Endothelial cell of umbilical vein (primary cell): ENCODE data around the gene NAV2. TPM values are rescaled to one million over a fixed set of nuclear protein-coding genes. Genes with fewer than 3 reads are reported as not detected.

Experiments used
- BruUV-seq: library from RNA; stranded (reverse); fragments of 400-500 nt; replicated peaks from 2 replicates; lab custom pipeline; 2021; lab: Mats Ljungman, UMichigan
- CTCF ChIA-PET: fragments of 300-600, 350-600 bp; sonication (Branson Sonifier 250); formaldehyde crosslinking; loops from one replicate; lab custom pipeline; 2021; ENCODE audit warnings: antibody characterized with exemption, inconsistent platforms; lab: Charles Lee
- POLR2A ChIA-PET: fragments of 300-600, 350-600 bp; sonication (Branson Sonifier 250); formaldehyde crosslinking; loops from one replicate; lab custom pipeline; 2021; ENCODE audit warnings: antibody characterized with exemption, inconsistent platforms; lab: Charles Lee
- DNase-seq: peaks from one replicate; pipeline ENCODE4 v3.0.0-alpha.2; 2011; ENCODE audit warnings: low read depth, low spot score
- FAIRE-seq: peaks from 2 replicates; lab custom pipeline; 2011; peaks lifted over from hg19 to GRCh38; lab: Jason Lieb, UNC
- H2AFZ ChIP-seq: 2 replicates; pipeline ENCODE4 v1.6.0; 2012; ENCODE audit warnings: low read depth, low read length, control low read depth, inconsistent platforms
- H3K27ac ChIP-seq: 2 replicates; pipeline ENCODE4 v1.5.1; 2011; ENCODE audit warnings: low read depth, mild to moderate bottlenecking, control low read depth, low read length, moderate library complexity; ENCODE audit not compliant: insufficient read depth
- H3K27me3 ChIP-seq, 2 experiments: 2 replicates each; pipeline versions ENCODE4 v1.6.0 to v1.6.1; 2011; ENCODE audit warnings: low read length in 2 of 2, mixed read lengths in 1 of 2; ENCODE audit not compliant: control insufficient read depth in 2 of 2, insufficient read depth in 2 of 2
- H3K36me3 ChIP-seq, 2 experiments: 2 replicates in 1 of 2; 3 replicates in 1 of 2; pipeline ENCODE4 v1.5.1; 2011; ENCODE audit warnings: low read length in 2 of 2, mild to moderate bottlenecking in 1 of 2, moderate library complexity in 1 of 2; ENCODE audit not compliant: control insufficient read depth in 2 of 2, insufficient read depth in 2 of 2; ENCODE audit errors: extremely low read depth in 1 of 2
- H3K4me1 ChIP-seq: 3 replicates; pipeline ENCODE4 v1.5.1; 2011; ENCODE audit warnings: mild to moderate bottlenecking, low read length; ENCODE audit not compliant: control insufficient read depth, insufficient read depth; ENCODE audit errors: extremely low read depth
- H3K4me2 ChIP-seq: 2 replicates; pipeline ENCODE4 v1.6.1; 2011; ENCODE audit warnings: low read length, control low read depth, mixed read lengths; ENCODE audit not compliant: insufficient read depth
- H3K4me3 ChIP-seq, 3 experiments: fragments of 200-600 bp in 1 of 3; sonication (generic), shearing (Covaris generic) in 1 of 3; replicated peaks in 1 of 3; 2 replicates each; pipeline ENCODE4 v1.5.1; 2011 to 2016; ENCODE audit warnings: control low read depth in 3 of 3, low read length in 3 of 3, mild to moderate bottlenecking in 2 of 3, inconsistent platforms in 1 of 3, low read depth in 1 of 3, moderate library complexity in 1 of 3; ENCODE audit not compliant: insufficient read depth in 1 of 3
- H3K79me2 ChIP-seq: 2 replicates; pipeline ENCODE4 v1.6.0; 2012; ENCODE audit warnings: low read length, inconsistent platforms; ENCODE audit not compliant: control insufficient read depth, insufficient read depth
- H3K9ac ChIP-seq: replicated peaks from 2 replicates; pipeline ENCODE3; 2011; ENCODE audit warnings: low read length, control low read depth; ENCODE audit not compliant: insufficient read depth; ENCODE audit errors: extremely low read depth
- H3K9me1 ChIP-seq: replicated peaks from 3 replicates; pipeline ENCODE4 v1.6.0; 2011; ENCODE audit warnings: mild to moderate bottlenecking, low read length; ENCODE audit not compliant: control insufficient read depth, insufficient read depth; ENCODE audit errors: extremely low read depth
- H3K9me3 ChIP-seq: replicated peaks from 2 replicates; pipeline ENCODE4 v1.5.1; 2012; ENCODE audit warnings: low read length, inconsistent platforms; ENCODE audit not compliant: control insufficient read depth, insufficient read depth
- H4K20me1 ChIP-seq: replicated peaks from 2 replicates; pipeline ENCODE3; 2011; ENCODE audit warnings: mild to moderate bottlenecking, low read length; ENCODE audit not compliant: control insufficient read depth, insufficient read depth; ENCODE audit errors: extremely low read depth
- EZH2 ChIP-seq: IDR thresholded peaks from 2 replicates; pipeline ENCODE4 v1.6.1; 2012; ENCODE audit warnings: borderline replicate concordance, low read depth, mild to moderate bottlenecking, moderate library complexity, low read length, inconsistent platforms; ENCODE audit not compliant: severe bottlenecking
- FOS ChIP-seq: IDR thresholded peaks from 2 replicates; pipeline ENCODE4 v1.6.1; 2011; ENCODE audit warnings: mild to moderate bottlenecking, low read length, moderate library complexity, borderline replicate concordance; ENCODE audit not compliant: insufficient read depth
- GATA2 ChIP-seq: IDR thresholded peaks from 2 replicates; pipeline ENCODE4 v1.7.0; 2011; ENCODE audit warnings: low read depth, mild to moderate bottlenecking, moderate library complexity, mixed read lengths, low read length; ENCODE audit not compliant: insufficient read length, insufficient read depth
- JUN ChIP-seq: IDR thresholded peaks from 2 replicates; pipeline ENCODE4 v1.6.1; 2011; ENCODE audit warnings: borderline replicate concordance, low read depth; ENCODE audit not compliant: insufficient read length, insufficient read depth
- MAX ChIP-seq: IDR thresholded peaks from 2 replicates; pipeline ENCODE4 v1.6.1; 2011; ENCODE audit not compliant: insufficient read depth, insufficient read length
- MYC ChIP-seq: IDR thresholded peaks from one replicate; pipeline ENCODE4 v1.6.1; 2011; ENCODE audit warnings: mild to moderate bottlenecking, low read depth, low read length
- POLR2A ChIP-seq: IDR thresholded peaks from 2 replicates; pipeline ENCODE4 v1.6.1; 2012; ENCODE audit warnings: low read depth, mild to moderate bottlenecking, control low read depth, low read length
- POLR2AphosphoS5 ChIP-seq: IDR thresholded peaks from 2 replicates; pipeline ENCODE4 v1.6.1; 2012; ENCODE audit warnings: low read depth, mild to moderate bottlenecking, control low read depth, low read length, moderate library complexity; ENCODE audit not compliant: insufficient read depth
- dilution Hi-C: fragments of 300-500 bp; cut with MboI; formaldehyde crosslinking; loops from one replicate; pipeline ENCODE4 v1.15.0; 2019; ENCODE audit warnings: low sequenced_read_pairs; ENCODE audit not compliant: extremely low pct_ligation_motif_present
- intact Hi-C: fragments of 100-400 bp; cut with micrococcal nuclease; formaldehyde crosslinking; loops from one replicate; pipeline ENCODE4 v1.10.0; 2022
- polyA plus RNA-seq, 4 experiments: library from polyadenylated mRNA; depleted of rRNA in 3 of 4; stranded (reverse) in 3 of 4; unstranded in 1 of 4; fragments of >200 nt; gene quantifications; 2 replicates each; pipeline versions ENCODE4 v1.2.1 to v1.2.3, GENCODE V29; 2011 to 2012; ENCODE audit warnings: missing spikeins in 1 of 4
- total RNA-seq: library from RNA; stranded (reverse); gene quantifications from 2 replicates; pipeline ENCODE4 v1.2.3, GENCODE V29; 2021
- TF ChIP-seq, protein P1 (sequence below), 2 donors: IDR thresholded peaks; 1 replicate in 1 of 2; 2 replicates in 1 of 2; pipeline ENCODE4 v1.5.1; 2011; ENCODE audit warnings: low read length in 2 of 2, mild to moderate bottlenecking in 2 of 2, moderate library complexity in 2 of 2, control low read depth in 1 of 2, inconsistent platforms in 1 of 2, low read depth in 1 of 2; ENCODE audit not compliant: insufficient read depth in 1 of 2; ENCODE audit errors: extremely low read depth in 1 of 2

Gene NAV2
- total and polyA plus RNA-seq, 2 donors (not counting 3 experiments of a cell fraction or from before 2014, with no cell fraction given): 10.9 to 68.0 TPM

DNA sequence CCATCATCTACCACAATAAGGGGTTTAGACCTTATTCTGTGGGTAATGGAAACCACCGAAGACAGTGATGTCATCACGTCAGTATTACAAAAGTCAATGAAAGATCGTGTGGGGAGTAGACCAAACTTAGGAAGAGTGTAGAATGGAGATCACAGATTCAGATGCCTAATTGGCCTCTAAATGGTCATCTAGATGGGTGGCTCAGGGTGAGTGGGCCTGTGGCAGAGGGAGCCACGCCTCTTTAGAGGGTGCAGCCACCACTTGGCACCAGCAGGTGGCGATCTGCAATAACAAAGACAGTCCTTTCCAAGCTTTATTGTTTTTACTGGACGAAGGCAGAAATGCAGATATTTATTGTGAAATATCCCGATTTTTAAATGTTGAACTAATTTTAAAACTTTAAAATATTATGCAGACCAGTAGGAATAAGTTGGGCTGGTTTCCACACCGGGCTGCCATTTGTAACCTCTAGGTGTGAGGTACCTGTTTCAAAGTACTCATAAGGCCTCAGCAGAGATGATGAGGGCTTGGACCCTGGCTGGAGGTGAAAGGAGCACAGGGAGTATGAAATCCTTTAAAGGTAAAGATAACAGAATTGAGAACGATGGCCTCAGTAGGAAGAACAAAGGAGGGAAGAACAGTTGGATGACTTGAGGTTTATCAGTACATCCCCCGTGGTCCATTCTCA, 225.7 kb downstream of the NAV2 start:
- ChIA-PET CTCF (interaction anchor here (1.3 to 2.9 kb wide), 4 partner anchors 16 to 195 kb away, joined by 4 to 12 read pairs (median 8); no protein-coding TSS in a partner anchor), POLR2A (no interaction called here)
- FAIRE-seq (peak; percentile 89), DNase-seq (peak; percentile 71)
- TF ChIP-seq POLR2A (no peak), EZH2 (no peak)
- TF ChIP-seq, protein P1, sequence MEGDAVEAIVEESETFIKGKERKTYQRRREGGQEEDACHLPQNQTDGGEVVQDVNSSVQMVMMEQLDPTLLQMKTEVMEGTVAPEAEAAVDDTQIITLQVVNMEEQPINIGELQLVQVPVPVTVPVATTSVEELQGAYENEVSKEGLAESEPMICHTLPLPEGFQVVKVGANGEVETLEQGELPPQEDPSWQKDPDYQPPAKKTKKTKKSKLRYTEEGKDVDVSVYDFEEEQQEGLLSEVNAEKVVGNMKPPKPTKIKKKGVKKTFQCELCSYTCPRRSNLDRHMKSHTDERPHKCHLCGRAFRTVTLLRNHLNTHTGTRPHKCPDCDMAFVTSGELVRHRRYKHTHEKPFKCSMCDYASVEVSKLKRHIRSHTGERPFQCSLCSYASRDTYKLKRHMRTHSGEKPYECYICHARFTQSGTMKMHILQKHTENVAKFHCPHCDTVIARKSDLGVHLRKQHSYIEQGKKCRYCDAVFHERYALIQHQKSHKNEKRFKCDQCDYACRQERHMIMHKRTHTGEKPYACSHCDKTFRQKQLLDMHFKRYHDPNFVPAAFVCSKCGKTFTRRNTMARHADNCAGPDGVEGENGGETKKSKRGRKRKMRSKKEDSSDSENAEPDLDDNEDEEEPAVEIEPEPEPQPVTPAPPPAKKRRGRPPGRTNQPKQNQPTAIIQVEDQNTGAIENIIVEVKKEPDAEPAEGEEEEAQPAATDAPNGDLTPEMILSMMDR (IDR thresholded peaks at IDR 0.05; ENCODE audit: extremely low read depth in 1 of 2, insufficient read depth in 1 of 2, low read depth in 1 of 2, low read length in 2 of 2): peak; percentile 79 to 88
- Histone ChIP-seq H4K20me1 (no peaks in the 10 kb centered on the region), H3K4me3 (no peak overlapping the region), H3K27ac (no peak overlapping the region), H3K27me3 (no peaks in the 10 kb centered on the region), H3K9me3 (no peaks in the 10 kb centered on the region), H3K4me1 (peaks cover 9% of the 10 kb centered on the region), H3K36me3 (peaks cover 2 to 10% of the 10 kb centered on the region in 2 experiments), H3K4me2 (no peak overlapping the region), H2AFZ (no peak overlapping the region), H3K79me2 (peaks cover 10% of the 10 kb centered on the region), H3K9ac (no peak overlapping the region), H3K9me1 (no peaks in the 10 kb centered on the region)
- dilution Hi-C loops: no loop called here
- intact Hi-C loops: loop anchor here (1.0 to 5.0 kb wide), 5 partner anchors 33 to 399 kb away; no protein-coding TSS in a partner anchor
- no TSS peak for BruUV-seq

GRCh38 chr11:19938866-19939265, 226.2 kb downstream of the NAV2 start:
- no peaks in the 10 kb centered on the region for H4K20me1 ChIP-seq
- no peak overlapping the region for H3K27ac ChIP-seq
- H2AFZ ChIP-seq: no peak overlapping the region
- CTCF ChIA-PET: interaction anchor here (0.8 to 2.9 kb wide), 11 partner anchors 8 to 415 kb away, joined by 3 to 12 read pairs (median 4); no protein-coding TSS in a partner anchor
- no TSS peak for BruUV-seq
- peaks cover 10% of the 10 kb centered on the region for H3K79me2 ChIP-seq
- peaks cover 2 to 6% of the 10 kb centered on the region in 2 experiments for H3K36me3 ChIP-seq
- no peaks in the 10 kb centered on the region for H3K27me3 ChIP-seq
- no peak overlapping the region for H3K4me3 ChIP-seq
- FAIRE-seq (no peak), DNase-seq (no peak)
- dilution Hi-C loops: no loop called here
- no peaks in the 10 kb centered on the region for H3K9me3 ChIP-seq
- H3K4me1 ChIP-seq: peaks cover 9% of the 10 kb centered on the region
- TF ChIP-seq EZH2 (no peak), GATA2 (no peak), FOS (no peak), MYC (no peak), POLR2A (no peak), POLR2AphosphoS5 (no peak), MAX (no peak), JUN (no peak)
- TF ChIP-seq, protein P1 (IDR thresholded peaks at IDR 0.05; ENCODE audit: extremely low read depth in 1 of 2, insufficient read depth in 1 of 2, low read depth in 1 of 2, low read length in 2 of 2): no peak
- no peaks in the 10 kb centered on the region for H3K9me1 ChIP-seq
- no peak overlapping the region for H3K9ac ChIP-seq
- POLR2A ChIA-PET: no interaction called here
- H3K4me2 ChIP-seq: no peak overlapping the region
- intact Hi-C loops: loop anchor here (1.0 to 5.0 kb wide), 5 partner anchors 34 to 398 kb away; no protein-coding TSS in a partner anchor
